GM04503 (cell line): ENCODE results near the gene KCNJ6.
"Not testable (repeated sequence)": the region's sequence is repeated elsewhere in the genome, so short reads cannot be mapped to it uniquely, and the experiment has no call there.

ENCODE experiments used
- DNase-seq: peaks from one replicate; pipeline ENCODE4 v3.0.0-alpha.2; 2012; ENCODE audit warnings: low read depth

KCNJ6 gene

GRCh38 chr21:37771181-37771580 lies 145.1 kb downstream of the KCNJ6 start:
- no peak for DNase-seq

GRCh38 chr21:37770461-37770860 lies 145.8 kb downstream of the KCNJ6 start:
- DNase-seq: no peak

GRCh38 chr21:37769656-37770055 lies 146.6 kb downstream of the KCNJ6 start:
- DNase-seq: no peak

GRCh38 chr21:37767984-37768383 lies 148.3 kb downstream of the KCNJ6 start:
- DNase-seq: no peak

- DNase-seq: no peak
Observed at GRCh38 chr21:37766129-37766528, 150.1 kb downstream of the KCNJ6 start.

GRCh38 chr21:37765221-37765900 lies 150.9 kb downstream of the KCNJ6 start:
- no peak for DNase-seq

DNA sequence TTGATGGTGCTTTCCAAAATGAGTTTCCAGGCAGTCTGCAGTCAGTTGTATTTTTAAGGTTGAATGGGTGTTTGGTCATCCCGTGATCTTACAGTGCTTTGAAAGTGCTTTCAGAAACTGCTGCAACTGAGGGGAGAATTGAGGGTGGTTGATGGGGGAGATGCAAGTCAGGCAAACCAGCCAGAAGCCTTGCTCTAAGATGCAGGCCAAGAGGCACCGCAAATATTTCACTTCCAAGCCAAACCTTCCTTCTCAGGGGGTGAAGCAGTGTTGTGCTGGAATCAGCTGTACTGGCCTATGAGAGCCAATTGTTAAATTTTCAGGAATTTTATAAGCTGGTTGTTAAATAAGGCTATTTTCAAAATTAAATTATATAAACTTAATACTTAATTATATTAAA lies 151.6 kb downstream of the KCNJ6 start:
- DNase-seq: no peak

GRCh38 chr21:37763298-37763697 lies 153.0 kb downstream of the KCNJ6 start:
- no peak for DNase-seq

DNA sequence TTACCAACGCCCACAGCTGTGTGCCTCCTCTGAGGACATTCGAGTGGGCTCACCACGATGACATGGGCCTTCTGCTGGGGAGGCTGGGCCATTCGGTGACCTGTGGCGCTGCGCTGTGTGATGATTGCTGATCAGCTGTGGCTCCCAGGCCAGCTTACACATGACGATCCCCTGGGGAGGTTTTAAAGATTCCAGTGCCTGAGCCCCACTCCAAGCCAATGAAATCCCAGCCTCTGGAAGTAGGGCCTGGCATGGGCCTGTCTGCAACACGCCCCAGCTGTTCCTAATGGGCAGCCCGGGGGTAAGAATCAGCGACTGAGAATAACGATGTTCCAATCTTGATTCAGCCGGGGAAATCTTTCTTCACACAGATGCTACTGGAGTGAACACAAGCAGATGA lies 153.7 kb downstream of the KCNJ6 start:
- no peak for DNase-seq

DNA sequence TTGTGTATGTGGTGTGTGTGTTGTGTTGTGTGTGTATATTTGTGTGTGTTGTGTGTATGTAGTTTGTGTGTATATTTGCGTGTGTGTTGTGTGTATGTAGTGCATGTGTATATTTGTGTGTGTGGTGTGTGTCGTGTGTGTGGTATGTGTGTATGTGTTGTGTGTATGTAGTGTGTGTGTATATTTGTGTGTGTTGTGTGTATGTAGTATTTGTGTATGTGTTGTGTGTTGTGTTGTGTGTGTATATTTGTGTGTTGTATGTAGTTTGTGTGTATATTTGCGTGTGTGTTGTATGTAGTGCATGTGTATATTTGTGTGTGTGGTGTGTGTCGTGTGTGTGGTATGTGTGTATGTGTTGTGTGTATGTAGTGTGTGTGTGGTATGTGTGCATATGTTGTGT lies 154.9 kb downstream of the KCNJ6 start:
- DNase-seq: not testable (repeated sequence)

GRCh38 chr21:37759777-37760176 lies 156.5 kb downstream of the KCNJ6 start:
- DNase-seq: no peak

DNA sequence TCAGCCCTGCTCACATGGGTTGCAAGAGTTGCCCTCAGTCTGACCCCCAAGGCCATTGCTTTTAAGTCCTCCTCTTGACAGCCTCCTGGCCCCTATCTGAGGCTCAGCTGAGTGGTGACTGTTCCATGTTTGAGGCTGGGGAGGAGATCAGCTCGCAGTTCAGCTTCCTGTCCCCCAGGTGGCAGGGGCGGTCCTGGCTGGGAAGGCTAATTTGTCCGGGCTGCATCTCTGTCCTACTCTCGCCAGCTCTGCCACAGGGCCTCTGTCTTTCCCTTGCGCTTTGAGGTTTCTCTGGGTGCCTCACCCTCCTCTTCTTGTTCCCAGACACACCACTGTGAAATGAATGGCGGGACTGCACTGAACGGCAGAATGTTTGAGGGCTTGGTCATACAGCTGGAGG lies 157.3 kb downstream of the KCNJ6 start:
- DNase-seq: no peak

DNA sequence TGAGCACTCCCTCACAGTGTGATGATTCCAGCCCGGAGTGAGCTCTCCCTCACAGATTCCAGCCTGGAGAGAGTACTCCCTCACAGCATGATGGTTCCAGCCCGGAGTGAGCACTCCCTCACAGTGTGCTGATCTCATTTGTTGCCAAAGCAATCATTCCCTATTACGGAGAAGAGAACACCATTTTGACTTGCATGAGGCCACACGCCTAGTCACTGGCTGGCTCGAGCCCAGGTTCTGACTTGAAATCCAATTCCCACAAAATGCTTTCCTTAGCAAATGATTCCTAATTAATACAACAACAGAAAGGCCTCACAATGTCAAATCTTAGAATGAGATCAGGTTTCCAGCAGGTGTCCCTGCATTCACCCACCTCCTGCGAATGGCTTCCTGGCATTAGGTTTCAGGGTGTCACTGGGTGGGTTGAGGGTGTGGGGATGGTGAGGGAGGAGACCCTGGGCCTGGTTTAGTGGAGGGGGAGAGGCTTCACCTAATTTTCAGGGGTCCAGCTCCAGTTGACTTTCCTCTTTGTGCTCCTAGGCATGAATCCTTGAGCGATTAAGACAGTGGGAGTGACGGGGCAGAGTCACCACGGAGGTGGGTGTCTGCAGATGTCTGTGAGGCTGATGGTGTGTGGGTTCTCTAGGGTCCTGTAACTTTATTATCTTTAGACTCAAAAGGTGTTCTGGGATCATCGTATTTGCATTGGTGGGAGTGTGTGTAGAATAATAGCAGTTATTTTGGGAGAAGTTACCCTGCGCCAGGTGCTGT lies 158.5 kb downstream of the KCNJ6 start:
- DNase-seq: no peak

- no peak for DNase-seq
Observed at GRCh38 chr21:37753122-37753599, 163.1 kb downstream of the KCNJ6 start.

DNA sequence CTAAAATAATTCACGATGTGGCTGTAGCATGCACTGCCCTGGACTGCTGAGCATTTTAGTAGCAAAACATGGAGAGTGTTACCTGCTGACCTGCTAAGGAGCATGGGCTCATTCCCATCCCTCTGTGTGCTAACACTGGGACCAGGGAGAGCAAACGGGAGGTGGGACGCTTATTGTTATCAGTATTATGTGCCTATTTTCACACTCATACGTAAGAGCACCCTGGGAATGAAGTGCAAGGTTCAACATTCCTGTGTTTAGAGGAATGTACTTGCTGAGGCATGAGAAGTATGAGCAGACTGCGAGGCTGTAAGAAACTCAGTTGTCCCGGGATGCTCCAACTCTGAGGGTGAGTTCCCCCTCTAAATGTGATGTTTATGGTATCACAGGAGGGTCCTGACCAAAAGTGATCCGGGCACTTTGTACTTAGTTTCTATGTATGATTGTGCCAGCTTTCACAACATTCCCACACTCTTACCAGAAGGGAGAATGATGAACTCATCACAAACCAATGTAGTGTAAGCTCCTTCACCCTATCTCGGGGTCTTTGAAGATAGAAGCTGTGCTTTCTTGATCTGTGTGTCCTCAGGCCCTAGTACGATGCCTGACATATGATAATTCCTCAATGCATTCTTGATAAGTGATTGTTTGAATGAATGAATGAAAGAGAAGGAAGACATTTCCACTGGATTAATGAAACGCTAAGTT lies 164.8 kb downstream of the KCNJ6 start:
- no peak for DNase-seq

DNA sequence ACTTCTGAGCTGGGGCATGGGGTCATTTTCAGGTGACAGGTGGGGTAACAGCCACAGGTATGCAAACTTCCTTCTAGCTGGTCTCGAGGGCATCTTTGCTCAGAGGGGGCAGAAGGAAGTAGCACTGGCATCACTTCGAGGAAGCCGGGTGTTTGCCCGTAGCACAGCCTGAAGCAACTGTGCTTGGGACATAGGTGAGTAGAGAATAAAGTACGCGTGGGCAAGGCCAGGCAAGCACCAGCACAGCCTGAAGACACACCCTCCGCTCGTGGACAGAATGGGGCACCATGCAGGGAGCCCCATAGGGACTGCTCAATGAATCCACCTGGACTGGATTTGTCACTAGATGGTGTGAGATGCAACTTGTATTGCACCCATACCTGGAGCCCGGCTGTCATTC lies 167.1 kb downstream of the KCNJ6 start:
- DNase-seq: no peak

DNA sequence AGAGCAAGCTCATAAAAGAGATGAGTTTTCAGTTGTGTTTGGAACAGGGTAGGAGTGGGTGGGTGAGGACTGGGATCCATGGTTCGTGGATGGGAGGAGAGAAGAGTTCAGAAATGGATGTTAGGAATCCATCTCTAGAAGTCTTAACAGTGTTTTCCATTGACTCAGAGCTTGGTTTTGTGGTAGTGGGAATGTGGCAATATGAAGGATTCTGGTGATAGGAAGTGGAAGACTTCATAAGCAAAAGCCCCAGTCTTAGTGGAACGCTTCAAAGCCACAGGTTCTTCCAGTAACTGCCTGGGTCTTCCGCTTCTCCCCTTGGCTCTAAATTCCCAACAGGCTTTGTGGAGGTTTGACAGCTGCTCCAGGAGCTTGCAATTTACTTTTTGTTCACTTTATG lies 167.9 kb downstream of the KCNJ6 start:
- DNase-seq: no peak

GRCh38 chr21:37746849-37747248 lies 169.4 kb downstream of the KCNJ6 start:
- no peak for DNase-seq

GRCh38 chr21:37744551-37744950 lies 171.7 kb downstream of the KCNJ6 start:
- no peak for DNase-seq

GRCh38 chr21:37742532-37742931 lies 173.7 kb downstream of the KCNJ6 start:
- DNase-seq: peak; percentile 45

DNA sequence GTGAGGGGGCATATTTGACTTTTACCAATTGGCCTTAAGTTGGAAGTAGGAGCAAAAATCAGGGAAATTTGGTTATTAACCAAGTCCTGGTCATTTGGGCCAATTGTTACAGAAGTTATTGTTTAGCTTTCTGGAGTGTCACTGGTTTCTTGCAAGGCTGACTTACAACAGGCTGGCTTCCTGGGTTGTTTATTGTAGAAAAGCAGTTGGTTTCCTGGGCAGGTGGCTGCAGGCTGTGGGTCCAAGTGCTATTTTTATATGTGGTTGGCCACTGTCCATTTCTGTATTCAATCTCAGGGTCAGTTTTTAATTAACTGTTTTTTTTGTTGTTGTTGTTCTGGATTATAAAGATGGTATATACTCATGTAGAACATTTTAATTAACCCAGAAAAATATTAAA lies 174.1 kb downstream of the KCNJ6 start:
- DNase-seq: no peak

GRCh38 chr21:37737996-37738395 lies 178.3 kb downstream of the KCNJ6 start:
- DNase-seq: no peak

DNA sequence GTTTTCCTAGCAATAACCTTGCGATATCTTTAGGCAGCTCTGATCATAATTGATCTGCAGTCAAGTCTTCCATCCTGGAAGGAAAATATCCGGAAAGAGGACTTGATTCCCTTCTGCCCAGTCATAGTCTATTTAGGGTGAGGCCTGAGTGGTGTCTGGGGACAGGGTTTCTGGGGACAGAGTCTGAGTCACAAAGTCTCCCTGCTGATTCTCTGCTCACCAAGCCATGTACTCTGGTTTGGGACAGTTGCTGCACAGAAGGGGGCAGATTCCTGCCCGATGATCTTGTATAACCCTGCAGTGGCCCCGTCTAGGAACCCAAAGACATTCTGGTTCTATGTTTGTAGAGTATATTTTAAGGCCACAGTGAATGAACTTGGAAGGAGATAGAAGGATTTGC lies 178.8 kb downstream of the KCNJ6 start:
- no peak for DNase-seq
